GM19023 (cell line): Measurements from ENCODE around the gene NBEAL2.

ENCODE experiments used
- ATAC-seq: cut with Tn5 transposase; IDR thresholded peaks from one replicate; pipeline ENCODE4 v1.9.1; 2021; ENCODE audit warnings: mild to moderate bottlenecking, moderate library complexity; ENCODE audit not compliant: unreplicated experiment

NBEAL2 gene

DNA sequence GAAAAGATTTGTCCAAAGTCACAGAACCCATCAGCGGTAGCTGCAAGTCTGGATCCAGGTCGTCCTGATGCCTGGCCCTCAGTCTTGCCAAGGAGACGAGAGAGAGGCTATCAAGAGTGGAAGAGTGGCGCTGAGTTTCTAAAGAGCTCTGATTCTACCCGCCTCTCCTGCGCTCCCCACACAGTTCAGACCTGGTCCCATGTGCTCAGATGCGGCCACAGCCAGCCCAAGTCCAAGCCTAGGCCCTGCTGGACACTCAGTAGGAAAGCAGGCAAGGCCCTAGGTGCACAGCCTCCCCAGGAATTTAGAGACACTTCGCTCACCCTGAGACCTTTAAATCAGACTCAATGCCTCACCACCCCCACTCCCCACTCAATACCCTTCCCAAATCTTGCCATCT, 35.3 kb upstream of the NBEAL2 start:
- no peak for ATAC-seq

GRCh38 chr3:46946416-46946815, 33.0 kb upstream of the NBEAL2 start:
- ATAC-seq, result no peak

DNA sequence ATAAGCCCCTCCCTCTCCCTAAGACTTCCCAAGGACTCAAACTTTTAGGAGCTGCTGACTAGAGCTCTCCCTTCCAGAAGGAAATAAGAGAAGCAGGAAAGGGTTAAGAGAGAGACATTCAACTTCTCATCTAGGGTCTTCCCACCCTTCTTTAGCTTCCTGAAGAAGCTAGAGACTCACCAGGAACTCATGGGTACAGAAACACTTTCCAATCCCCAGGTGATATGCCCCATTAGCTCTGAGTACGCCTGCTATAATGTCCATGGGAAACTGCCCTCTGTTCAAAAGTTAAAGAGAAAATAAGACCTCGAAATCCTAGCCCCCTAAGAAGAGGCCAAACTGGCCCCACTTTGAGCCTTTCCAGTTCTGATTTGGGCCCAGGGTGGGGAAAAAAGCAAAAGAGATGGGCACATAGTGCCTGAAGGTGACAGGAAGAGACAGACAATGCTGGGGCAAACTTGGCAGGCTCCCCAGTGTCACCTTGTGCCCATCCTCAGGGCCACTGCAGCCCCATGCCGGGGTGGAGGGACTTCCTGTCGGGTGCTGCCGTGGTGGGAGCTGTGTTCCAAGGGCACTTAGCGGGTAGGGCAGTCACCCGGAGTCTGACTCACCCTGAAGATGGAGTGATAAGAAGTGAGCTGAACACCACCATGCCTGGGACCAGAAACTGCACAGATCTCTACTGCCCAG, 32.5 kb upstream of the NBEAL2 start:
- no peak for ATAC-seq

DNA sequence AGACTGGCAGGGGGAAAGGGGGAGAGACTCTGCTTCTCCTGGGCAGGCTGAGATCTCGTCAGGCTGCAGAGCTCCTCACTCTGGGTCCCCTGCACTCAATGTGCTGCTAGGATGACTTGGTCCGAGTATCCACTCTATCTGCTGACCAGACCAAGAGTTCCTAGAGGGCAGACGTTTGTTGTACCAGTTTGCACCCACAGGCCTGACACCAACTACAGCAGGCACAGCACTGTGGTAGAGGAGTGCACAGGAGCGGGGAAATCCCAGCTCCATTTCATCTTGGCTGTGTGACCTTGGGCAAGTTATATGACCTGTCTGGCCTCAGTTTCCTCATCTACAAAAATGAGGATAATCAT, 31.9 kb upstream of the NBEAL2 start:
- no peak for ATAC-seq

DNA sequence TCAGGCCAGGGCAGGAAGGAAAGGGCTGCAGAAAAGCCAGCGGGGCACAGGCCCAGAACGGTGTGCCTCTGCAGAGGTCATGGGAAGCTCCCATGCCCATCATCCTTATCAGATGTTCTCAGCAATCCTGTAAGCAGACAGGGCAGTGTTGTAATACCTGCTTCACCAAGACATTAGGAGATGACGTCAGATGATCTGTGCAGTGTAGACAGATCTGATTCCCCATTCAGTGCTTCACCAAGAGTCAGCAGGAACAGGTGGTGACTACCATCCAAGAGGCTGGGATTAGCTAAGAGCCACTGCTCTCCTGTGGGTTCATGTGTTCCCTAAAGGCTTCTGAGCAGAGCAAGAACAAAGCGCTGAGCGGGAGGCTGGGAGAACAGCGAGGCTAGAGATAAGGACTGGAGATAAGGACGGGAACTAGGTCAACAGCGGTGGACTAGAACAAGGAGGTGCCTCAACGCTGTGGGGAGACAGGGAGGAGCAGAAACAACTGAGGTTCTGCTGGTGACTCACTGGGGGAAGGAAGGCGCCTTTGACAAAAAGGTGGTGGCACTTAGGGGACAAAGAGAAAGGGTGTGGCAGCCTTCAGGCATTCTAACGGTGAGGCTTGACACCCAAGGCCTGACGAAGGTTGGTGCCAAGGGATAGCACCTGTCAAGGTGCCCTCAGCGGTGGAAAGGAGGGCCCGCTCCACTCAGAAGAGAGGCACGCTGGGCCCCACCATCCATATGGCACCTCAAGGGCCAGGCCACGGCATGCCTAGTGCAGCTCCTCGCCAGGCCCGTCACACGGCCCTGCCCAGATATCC, 31.3 kb upstream of the NBEAL2 start:
- ATAC-seq, result no peak

DNA sequence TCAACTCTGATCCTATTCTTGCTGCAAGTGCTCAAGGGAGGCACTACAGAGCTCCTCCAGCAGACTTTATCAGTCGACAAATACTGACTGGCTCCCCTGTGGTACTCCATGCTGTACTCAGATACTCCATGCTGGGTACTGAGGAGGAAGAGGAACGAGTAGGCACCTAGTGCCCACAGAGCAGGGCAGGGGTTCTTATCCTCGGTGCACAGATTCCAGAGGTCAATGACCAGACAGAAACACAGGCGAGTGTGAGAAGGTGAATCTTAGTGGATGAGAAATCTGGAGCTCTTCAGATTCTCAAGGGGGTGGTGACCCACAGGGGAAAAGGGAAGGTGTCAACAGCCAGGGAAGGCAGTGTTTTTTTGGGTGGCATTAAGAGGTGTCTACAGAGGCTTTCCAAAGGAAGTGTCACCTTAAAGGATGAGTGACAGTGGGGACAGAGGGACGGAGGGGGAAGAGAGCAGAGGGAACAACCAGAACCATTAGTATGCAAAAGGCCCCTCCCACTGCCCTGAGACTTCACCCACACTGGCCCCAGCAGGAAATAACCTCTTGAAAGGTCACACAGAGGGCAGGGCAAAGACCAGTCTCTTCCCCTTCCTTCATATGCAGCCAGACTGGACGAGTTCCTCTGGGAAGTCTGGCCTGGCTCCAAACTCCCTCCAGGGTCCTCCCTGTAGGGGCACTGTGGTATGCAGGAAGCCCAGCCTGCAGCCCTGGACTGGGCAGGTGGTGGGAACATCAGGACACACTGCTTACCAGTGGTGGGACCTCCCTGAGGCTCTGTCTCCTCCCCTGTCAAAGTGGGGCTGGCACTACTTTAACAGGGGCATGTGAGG, 30.4 kb upstream of the NBEAL2 start:
- ATAC-seq, result peak; percentile 65

DNA sequence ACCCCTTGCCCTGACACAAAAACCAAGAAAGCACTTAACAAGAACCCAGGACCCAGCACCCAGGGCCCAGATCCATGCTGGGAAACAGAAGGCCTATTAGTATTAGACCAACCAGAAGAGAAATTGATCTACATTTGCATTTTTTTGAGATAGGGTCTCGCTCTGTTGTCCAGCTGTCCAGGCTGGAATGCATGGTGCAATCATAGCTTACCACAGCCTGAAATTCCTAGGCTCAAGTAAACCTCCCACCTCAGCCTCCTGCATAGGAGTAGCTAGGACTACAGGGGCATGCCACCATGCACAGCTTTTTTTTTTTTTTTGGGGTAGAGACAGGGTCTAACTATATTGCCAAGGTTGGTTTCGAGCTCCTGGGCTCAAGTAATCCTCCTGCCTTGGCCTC, 29.3 kb upstream of the NBEAL2 start:
- no peak for ATAC-seq

DNA sequence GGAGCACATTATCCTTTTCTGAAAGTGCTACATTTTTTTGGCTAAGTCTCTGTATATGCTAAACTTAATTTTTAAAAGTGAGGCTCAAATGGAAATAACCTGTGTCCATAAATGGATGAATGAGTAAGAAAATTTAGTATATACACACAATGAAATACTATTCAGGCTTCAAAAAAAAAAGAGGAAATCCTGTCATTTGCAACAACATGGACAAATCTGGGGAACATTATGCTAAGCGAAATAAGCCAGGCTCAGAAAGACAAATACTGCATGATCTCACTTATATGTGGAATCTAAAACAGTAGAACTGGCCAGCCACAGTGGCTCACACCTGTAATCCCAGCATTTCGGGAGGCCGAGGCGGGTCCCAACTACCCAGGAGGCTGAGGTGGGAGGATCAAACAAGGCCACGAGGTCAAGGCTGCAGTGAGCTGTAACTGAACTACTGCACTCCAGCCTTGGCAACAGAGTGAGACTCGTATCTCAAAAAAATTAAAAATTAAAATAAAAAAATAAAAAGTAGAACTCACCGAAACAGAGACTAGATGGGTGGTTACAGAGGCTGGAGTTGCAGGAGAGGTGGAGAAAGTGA, 28.7 kb upstream of the NBEAL2 start:
- ATAC-seq, result no peak

- ATAC-seq, result no peak
Observed at GRCh38 chr3:46952813-46953212, 26.7 kb upstream of the NBEAL2 start.

DNA sequence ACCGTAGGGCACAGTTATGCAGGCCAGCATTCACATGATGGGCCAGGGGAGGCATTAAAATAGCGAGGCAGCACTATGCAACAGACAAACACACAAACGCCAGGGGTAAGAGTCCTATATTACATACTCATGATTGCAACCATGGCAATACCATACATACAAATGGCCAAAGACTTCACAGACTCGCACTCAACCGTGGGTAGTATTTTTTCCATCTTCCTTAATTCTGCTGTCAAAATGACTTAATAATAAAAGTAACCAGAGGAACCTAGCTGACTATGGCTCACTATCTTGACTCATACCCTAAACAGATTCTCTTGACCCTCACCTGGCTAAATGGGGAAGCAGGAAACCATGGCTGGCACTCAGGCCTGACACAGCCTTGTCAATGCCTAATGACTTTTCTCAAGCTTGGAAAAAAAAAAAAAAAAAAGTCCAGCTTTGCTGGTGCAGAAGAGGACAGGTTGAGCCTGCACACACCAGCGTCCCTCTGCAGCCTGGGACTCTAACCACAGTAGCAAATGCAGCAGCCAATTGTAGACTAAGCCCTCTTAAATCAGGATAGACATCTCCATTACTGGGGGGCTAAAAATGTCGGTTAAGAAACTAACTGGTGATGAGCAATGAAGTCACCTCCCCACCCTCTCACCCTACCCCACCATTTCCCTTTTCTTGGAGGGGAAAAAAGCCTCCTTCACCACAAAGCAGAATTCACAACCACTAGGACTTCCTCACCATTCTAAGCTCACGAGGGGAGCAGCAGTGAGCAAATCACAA, 26.0 kb upstream of the NBEAL2 start:
- no peak for ATAC-seq

- no peak for ATAC-seq
Observed at GRCh38 chr3:46954178-46954577, 25.3 kb upstream of the NBEAL2 start.

- ATAC-seq, result no peak
Observed at GRCh38 chr3:46955157-46955556, 24.3 kb upstream of the NBEAL2 start.

DNA sequence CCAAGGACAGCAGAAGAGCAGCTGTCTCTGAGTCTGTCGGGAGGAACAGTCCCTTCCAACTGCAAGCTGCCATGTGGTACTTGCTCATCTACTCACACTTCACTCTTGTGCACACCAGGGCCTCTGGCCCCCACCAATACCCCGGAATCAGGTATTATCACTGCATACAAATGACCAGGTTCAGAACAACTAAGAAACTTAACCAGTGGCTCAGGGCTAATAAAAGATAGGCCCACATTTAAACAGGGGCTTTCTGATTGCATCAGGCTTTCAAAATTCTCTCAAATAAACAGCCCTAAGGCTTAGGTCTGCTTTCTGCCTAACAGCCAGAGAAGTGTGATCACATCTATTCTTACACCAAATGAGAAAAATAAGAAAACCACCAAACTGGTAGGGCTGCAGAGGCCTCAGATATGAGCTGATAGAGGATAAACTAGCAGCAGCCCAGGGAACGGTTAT, 23.6 kb upstream of the NBEAL2 start:
- no peak for ATAC-seq

- ATAC-seq, result no peak
Observed at GRCh38 chr3:46957092-46957820, 22.2 kb upstream of the NBEAL2 start.

- no peak for ATAC-seq
Observed at GRCh38 chr3:46958467-46959160, 20.9 kb upstream of the NBEAL2 start.

DNA sequence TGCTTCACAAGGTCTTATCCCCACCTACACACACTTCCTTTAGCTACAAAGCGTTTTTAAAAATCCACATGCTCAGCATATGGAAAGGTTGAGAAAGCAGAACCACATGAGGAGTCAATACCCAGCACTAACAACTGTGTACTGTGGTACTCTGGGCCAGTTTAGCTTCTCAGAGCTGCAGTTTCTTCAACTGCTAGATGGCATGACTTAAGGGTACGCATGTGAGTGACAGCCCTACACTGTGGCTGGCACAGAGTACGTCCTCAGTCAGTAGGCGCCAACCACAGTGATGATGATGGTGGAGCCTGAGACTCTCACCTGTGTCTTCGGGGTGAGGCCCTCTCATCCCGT, 20.3 kb upstream of the NBEAL2 start:
- no peak for ATAC-seq

- ATAC-seq, result no peak
Observed at GRCh38 chr3:46960081-46960701, 19.3 kb upstream of the NBEAL2 start.

DNA sequence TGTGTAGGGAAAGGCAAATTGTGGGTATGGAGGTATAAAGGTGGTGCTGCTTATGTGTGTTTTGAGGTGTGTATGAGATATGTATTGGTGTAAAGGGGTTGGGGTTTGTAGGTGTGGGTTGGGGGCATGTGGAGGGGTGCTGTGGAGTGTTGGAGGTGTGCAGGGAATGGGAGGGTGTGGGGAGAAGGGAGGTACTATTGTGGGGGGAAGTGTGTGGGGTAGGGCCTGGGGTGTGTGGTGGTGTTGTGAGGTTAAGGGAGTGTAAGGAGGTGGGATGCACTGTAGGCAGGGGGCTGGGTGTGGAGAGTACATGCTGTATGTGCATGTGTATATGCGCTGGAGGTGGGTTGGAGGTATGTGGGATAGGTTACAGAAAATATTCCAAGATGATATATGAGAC, 18.6 kb upstream of the NBEAL2 start:
- no peak for ATAC-seq

GRCh38 chr3:46962427-46962826, 17.0 kb upstream of the NBEAL2 start:
- ATAC-seq, result no peak
